ENCODE measurements around the gene PSPN. TPM values are rescaled to one million over a fixed set of nuclear protein-coding genes. Genes with fewer than 3 reads are reported as not detected.
"Not testable (repeated sequence)": the region's sequence is repeated elsewhere in the genome, so short reads cannot be mapped to it uniquely, and the experiment has no call there.

PSPN gene
- total RNA-seq, 1 experiment from 2014 or later = 1.6 TPM

DNA sequence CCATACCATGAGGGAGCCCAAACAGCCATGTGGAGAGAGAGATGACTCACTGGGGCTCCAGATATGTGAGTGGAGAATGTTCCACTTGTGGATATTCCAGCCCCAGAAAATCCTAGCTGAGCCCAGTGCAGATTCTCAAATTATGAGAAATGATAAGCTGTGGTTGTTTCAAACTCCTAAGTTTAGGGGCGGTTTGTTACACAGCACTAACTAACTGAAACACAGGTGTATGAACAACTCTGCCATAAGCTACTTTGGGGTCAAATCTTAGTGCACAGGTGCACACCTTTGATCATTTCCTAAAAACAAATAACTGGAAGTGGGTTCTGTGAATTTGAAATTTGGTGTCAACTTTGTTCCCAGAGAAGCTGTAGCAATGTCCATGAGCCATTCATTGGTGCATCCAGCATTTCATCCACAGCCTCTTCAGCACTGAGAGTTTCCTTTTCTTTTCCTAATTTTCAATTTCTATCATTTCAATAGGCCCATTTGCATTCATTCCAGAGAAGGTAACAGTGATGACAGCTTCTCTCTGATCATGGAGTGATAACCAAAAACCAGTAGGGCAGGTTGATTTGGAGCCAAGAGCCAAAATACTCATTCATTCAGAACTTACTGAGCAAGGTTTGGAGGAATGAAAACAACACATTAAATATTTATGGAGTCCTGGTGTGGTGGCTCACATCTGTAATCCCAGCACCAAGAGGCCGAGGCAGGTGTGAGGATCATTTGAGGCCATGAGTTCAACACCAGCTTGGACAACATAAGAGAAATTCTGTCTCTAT, 23.2 kb downstream of the PSPN start:
- Histone ChIP-seq H3K4me1 (ENCODE audit: control insufficient read depth, insufficient read depth, low read length) (no peaks in the 10 kb centered on the region), H3K36me3 (ENCODE audit: control insufficient read depth, insufficient read depth, low read length) (no peaks in the 10 kb centered on the region), H3K27me3 (ENCODE audit: control insufficient read depth, insufficient read depth, low read length) (0 out of 2 replicates have a peak, but pooled peaks cover 2% of the 10 kb centered on the region), H3K9me3 (ENCODE audit: control insufficient read depth, insufficient read depth, low read depth, low read length) (no peaks in the 10 kb centered on the region), H3K27ac (ENCODE audit: low read length) (no peak overlapping the region), H3K4me3 (ENCODE audit: low read depth in 2 of 2, low read length in 2 of 2) (no peak overlapping the region)
- ATAC-seq (no peak), DNase-seq (ENCODE audit: low read depth, low spot score) (no peak)
- ChIA-PET CTCF (no interaction called here), POLR2A (interaction anchor here (0.5 kb wide), 1 partner anchor 224 kb away, joined by 3 read pairs; no protein-coding TSS in a partner anchor)
- BruUV-seq (replicated peaks) = no TSS peak
- TF ChIP-seq, protein P1, sequence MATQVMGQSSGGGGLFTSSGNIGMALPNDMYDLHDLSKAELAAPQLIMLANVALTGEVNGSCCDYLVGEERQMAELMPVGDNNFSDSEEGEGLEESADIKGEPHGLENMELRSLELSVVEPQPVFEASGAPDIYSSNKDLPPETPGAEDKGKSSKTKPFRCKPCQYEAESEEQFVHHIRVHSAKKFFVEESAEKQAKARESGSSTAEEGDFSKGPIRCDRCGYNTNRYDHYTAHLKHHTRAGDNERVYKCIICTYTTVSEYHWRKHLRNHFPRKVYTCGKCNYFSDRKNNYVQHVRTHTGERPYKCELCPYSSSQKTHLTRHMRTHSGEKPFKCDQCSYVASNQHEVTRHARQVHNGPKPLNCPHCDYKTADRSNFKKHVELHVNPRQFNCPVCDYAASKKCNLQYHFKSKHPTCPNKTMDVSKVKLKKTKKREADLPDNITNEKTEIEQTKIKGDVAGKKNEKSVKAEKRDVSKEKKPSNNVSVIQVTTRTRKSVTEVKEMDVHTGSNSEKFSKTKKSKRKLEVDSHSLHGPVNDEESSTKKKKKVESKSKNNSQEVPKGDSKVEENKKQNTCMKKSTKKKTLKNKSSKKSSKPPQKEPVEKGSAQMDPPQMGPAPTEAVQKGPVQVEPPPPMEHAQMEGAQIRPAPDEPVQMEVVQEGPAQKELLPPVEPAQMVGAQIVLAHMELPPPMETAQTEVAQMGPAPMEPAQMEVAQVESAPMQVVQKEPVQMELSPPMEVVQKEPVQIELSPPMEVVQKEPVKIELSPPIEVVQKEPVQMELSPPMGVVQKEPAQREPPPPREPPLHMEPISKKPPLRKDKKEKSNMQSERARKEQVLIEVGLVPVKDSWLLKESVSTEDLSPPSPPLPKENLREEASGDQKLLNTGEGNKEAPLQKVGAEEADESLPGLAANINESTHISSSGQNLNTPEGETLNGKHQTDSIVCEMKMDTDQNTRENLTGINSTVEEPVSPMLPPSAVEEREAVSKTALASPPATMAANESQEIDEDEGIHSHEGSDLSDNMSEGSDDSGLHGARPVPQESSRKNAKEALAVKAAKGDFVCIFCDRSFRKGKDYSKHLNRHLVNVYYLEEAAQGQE (IDR thresholded peaks at IDR 0.05; ENCODE audit: insufficient read depth in 1 of 2, low read depth in 2 of 2, low read length in 1 of 2) = no peak
- no peak for TF ChIP-seq TCF7L2 (IDR thresholded peaks at IDR 0.05; ENCODE audit: low read depth, low read length)
- no peak for TF ChIP-seq SIN3A (IDR thresholded peaks at IDR 0.05; ENCODE audit: borderline replicate concordance, insufficient read depth, low read depth, low read length)
- TF ChIP-seq, protein P2, sequence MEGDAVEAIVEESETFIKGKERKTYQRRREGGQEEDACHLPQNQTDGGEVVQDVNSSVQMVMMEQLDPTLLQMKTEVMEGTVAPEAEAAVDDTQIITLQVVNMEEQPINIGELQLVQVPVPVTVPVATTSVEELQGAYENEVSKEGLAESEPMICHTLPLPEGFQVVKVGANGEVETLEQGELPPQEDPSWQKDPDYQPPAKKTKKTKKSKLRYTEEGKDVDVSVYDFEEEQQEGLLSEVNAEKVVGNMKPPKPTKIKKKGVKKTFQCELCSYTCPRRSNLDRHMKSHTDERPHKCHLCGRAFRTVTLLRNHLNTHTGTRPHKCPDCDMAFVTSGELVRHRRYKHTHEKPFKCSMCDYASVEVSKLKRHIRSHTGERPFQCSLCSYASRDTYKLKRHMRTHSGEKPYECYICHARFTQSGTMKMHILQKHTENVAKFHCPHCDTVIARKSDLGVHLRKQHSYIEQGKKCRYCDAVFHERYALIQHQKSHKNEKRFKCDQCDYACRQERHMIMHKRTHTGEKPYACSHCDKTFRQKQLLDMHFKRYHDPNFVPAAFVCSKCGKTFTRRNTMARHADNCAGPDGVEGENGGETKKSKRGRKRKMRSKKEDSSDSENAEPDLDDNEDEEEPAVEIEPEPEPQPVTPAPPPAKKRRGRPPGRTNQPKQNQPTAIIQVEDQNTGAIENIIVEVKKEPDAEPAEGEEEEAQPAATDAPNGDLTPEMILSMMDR (IDR thresholded peaks at IDR 0.05) = no peak
- no peak for TF ChIP-seq POLR2AphosphoS5 (IDR thresholded peaks at IDR 0.05; ENCODE audit: low read depth, low read length)
- in situ Hi-C loops (cut with HindIII; ENCODE audit: low pct_unique_long_range_greater_than_20kb, low sequenced_read_pairs) = no loop called here
- intact Hi-C loops (cut with micrococcal nuclease; ENCODE audit: unreplicated experiment) = no loop called here

DNA sequence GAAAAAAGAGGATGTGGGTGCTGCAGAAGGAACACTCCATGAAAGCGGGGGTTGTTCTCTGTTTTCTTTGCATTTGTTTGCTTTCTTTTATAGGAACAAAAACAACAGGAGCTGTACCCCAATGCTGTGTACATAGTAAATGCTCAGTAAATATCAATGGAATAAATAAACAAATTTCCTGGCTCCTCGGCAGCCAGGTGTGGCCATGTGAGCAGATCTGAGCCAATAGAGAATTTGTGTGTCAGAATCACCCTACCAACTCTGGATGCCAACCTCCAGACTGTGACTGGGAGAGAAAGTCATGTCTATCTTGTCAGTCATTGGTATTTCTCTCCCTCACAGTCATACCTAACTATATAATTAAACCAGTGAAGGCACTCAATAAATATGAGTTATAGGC, 25.0 kb downstream of the PSPN start:
- no peaks in the 10 kb centered on the region for H3K4me1 ChIP-seq (ENCODE audit: control insufficient read depth, insufficient read depth, low read length)
- TF ChIP-seq, protein P2 (IDR thresholded peaks at IDR 0.05) = no peak
- TF ChIP-seq TCF7L2 (IDR thresholded peaks at IDR 0.05; ENCODE audit: low read depth, low read length) (no peak), POLR2AphosphoS5 (IDR thresholded peaks at IDR 0.05; ENCODE audit: low read depth, low read length) (no peak), SIN3A (IDR thresholded peaks at IDR 0.05; ENCODE audit: borderline replicate concordance, insufficient read depth, low read depth, low read length) (no peak)
- TF ChIP-seq, protein P1 (IDR thresholded peaks at IDR 0.05; ENCODE audit: insufficient read depth in 1 of 2, low read depth in 2 of 2, low read length in 1 of 2) = no peak
- H3K4me3 ChIP-seq (ENCODE audit: low read depth in 2 of 2, low read length in 2 of 2) = no peak overlapping the region
- BruUV-seq (replicated peaks) = no TSS peak
- H3K27me3 ChIP-seq (ENCODE audit: control insufficient read depth, insufficient read depth, low read length) = 0 out of 2 replicates have a peak, but pooled peaks cover 2% of the 10 kb centered on the region
- DNase-seq (ENCODE audit: low read depth, low spot score) = no peak
- in situ Hi-C loops (cut with HindIII; ENCODE audit: low pct_unique_long_range_greater_than_20kb, low sequenced_read_pairs) (no loop called here), intact Hi-C loops (cut with micrococcal nuclease; ENCODE audit: unreplicated experiment) (no loop called here)
- no peaks in the 10 kb centered on the region for H3K9me3 ChIP-seq (ENCODE audit: control insufficient read depth, insufficient read depth, low read depth, low read length)
- POLR2A ChIA-PET = no interaction called here
- no peaks in the 10 kb centered on the region for H3K36me3 ChIP-seq (ENCODE audit: control insufficient read depth, insufficient read depth, low read length)
- no peak for ATAC-seq
- no peak overlapping the region for H3K27ac ChIP-seq (ENCODE audit: low read length)
- CTCF ChIA-PET = no interaction called here

DNA sequence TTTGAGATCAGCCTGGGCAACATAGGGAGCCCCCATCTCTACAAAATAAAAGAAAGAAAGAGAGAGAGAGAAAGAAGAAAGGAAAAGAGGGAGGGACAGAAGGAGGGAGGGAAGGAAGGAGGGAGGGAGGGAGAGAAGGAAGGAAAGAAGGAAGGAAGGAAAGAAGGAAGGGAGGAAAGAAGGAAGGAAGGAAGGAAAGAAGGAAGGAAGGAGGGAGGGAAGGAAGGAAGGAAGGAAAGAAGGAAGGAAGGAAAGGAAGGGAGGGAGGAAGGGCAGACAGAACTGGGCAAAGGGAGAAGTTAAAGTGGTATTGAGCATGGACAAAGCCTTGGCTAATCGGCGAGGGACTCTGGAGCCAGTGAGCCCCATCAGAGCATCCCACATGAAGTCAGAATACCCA, 26.5 kb downstream of the PSPN start:
- DNase-seq (ENCODE audit: low read depth, low spot score); CTCF ChIA-PET; BruUV-seq (replicated peaks); H3K36me3 ChIP-seq (ENCODE audit: control insufficient read depth, insufficient read depth, low read length); H3K27ac ChIP-seq (ENCODE audit: low read length); H3K4me3 ChIP-seq (ENCODE audit: low read depth in 2 of 2, low read length in 2 of 2); H3K4me1 ChIP-seq (ENCODE audit: control insufficient read depth, insufficient read depth, low read length); ATAC-seq; POLR2A ChIA-PET; intact Hi-C loops (cut with micrococcal nuclease; ENCODE audit: unreplicated experiment); in situ Hi-C loops (cut with HindIII; ENCODE audit: low pct_unique_long_range_greater_than_20kb, low sequenced_read_pairs); H3K9me3 ChIP-seq (ENCODE audit: control insufficient read depth, insufficient read depth, low read depth, low read length); H3K27me3 ChIP-seq (ENCODE audit: control insufficient read depth, insufficient read depth, low read length): not testable (repeated sequence)

Data from Panc1 (cell line).